ENCODE results near the gene ZNF362. TPM values are rescaled to one million over a fixed set of nuclear protein-coding genes. Genes with fewer than 3 reads are reported as not detected.

ZNF362 gene
- total and polyA plus RNA-seq, 2 donors (not counting 1 experiment from before 2014, with no cell fraction given) = 3.8 to 5.7 TPM

DNA sequence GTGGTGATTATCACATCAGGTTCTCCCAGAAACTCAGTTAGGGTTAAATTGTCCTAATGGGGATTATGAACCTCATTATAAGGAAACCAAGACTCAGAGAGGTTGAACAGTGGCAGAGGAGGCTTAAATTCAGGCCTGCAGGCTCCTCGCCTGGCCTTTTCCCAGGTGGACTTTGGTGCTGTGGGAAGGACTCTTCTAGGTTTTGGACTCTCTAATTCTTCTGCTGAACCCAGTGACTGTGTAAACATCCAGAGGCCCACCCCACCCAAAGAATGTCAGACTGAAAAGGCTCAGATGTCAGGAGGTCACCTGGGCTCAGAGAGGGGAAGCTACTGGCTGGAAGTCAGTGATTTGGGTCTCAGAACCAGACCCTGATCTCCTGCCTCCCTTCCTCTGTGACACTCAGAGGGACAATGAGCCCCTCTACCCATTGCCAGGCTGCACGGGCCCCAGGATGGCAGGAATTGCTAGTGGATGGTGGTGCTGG lies 2.5 kb downstream of the ZNF362 start:
- no peak for DNase-seq (ENCODE audit: low read depth in 2 of 2)
- Histone ChIP-seq H2AFZ (ENCODE audit: low read length) (no peak overlapping the region), H3K27me3 (ENCODE audit: control insufficient read depth, insufficient read depth, low read length) (no peaks in the 10 kb centered on the region), H3K4me2 (ENCODE audit: extremely low read depth, insufficient read depth, low read length) (no peak overlapping the region), H3K4me3 (replicated peaks in 1 of 4; ENCODE audit: control extremely low read depth in 1 of 4, insufficient read depth in 1 of 4, low read depth in 3 of 4, low read length in 4 of 4) (peak overlapping the region in 1 of 4 experiments; percentile 64), H4K20me1 (ENCODE audit: control insufficient read depth, extremely low read depth, insufficient read depth, low read length) (no peaks in the 10 kb centered on the region), H3K4me1 (ENCODE audit: control insufficient read depth, extremely low read depth, insufficient read depth, low read length) (peaks cover 5% of the 10 kb centered on the region), H3K79me2 (ENCODE audit: control insufficient read depth, insufficient read depth, low read length) (peaks cover 23% of the 10 kb centered on the region), H3K27ac (ENCODE audit: insufficient read depth, low read length) (no peak overlapping the region), H3K36me3 (ENCODE audit: control insufficient read depth, insufficient read depth, low read length) (no peaks in the 10 kb centered on the region), H3K9ac (ENCODE audit: insufficient read depth, low read length) (no peak overlapping the region), H3K9me3 (ENCODE audit: control insufficient read depth, insufficient read depth, low read depth, low read length) (no peaks in the 10 kb centered on the region)
- TF ChIP-seq CTCF (conservative IDR thresholded peaks at IDR 0.05 in 1 of 2, IDR thresholded peaks at IDR 0.05 in 1 of 2; ENCODE audit: low read depth in 1 of 2, low read length in 2 of 2) = no peak
- TF ChIP-seq EZH2 (IDR thresholded peaks at IDR 0.05; ENCODE audit: low read length, missing control alignments) = no peak

GRCh38 chr1:33259879-33260278 lies 3.6 kb downstream of the ZNF362 start:
- no peak overlapping the region for H3K4me3 ChIP-seq (replicated peaks in 1 of 4; ENCODE audit: control extremely low read depth in 1 of 4, insufficient read depth in 1 of 4, low read depth in 3 of 4, low read length in 4 of 4)
- no peaks in the 10 kb centered on the region for H3K9me3 ChIP-seq (ENCODE audit: control insufficient read depth, insufficient read depth, low read depth, low read length)
- TF ChIP-seq EZH2 (IDR thresholded peaks at IDR 0.05; ENCODE audit: low read length, missing control alignments) (no peak), CTCF (conservative IDR thresholded peaks at IDR 0.05 in 1 of 2, IDR thresholded peaks at IDR 0.05 in 1 of 2; ENCODE audit: low read depth in 1 of 2, low read length in 2 of 2) (no peak)
- H3K4me1 ChIP-seq (ENCODE audit: control insufficient read depth, extremely low read depth, insufficient read depth, low read length) = peaks cover 5% of the 10 kb centered on the region
- no peak for DNase-seq (ENCODE audit: low read depth in 2 of 2)
- no peaks in the 10 kb centered on the region for H3K36me3 ChIP-seq (ENCODE audit: control insufficient read depth, insufficient read depth, low read length)
- no peaks in the 10 kb centered on the region for H4K20me1 ChIP-seq (ENCODE audit: control insufficient read depth, extremely low read depth, insufficient read depth, low read length)
- H3K27me3 ChIP-seq (ENCODE audit: control insufficient read depth, insufficient read depth, low read length) = no peaks in the 10 kb centered on the region
- H3K79me2 ChIP-seq (ENCODE audit: control insufficient read depth, insufficient read depth, low read length) = peaks cover 23% of the 10 kb centered on the region
- no peak overlapping the region for H3K4me2 ChIP-seq (ENCODE audit: extremely low read depth, insufficient read depth, low read length)
- no peak overlapping the region for H3K27ac ChIP-seq (ENCODE audit: insufficient read depth, low read length)
- H3K9ac ChIP-seq (ENCODE audit: insufficient read depth, low read length) = no peak overlapping the region
- H2AFZ ChIP-seq (ENCODE audit: low read length) = no peak overlapping the region

- H3K79me2 ChIP-seq (ENCODE audit: control insufficient read depth, insufficient read depth, low read length) = peaks cover 23% of the 10 kb centered on the region
- no peaks in the 10 kb centered on the region for H4K20me1 ChIP-seq (ENCODE audit: control insufficient read depth, extremely low read depth, insufficient read depth, low read length)
- peaks cover 5% of the 10 kb centered on the region for H3K4me1 ChIP-seq (ENCODE audit: control insufficient read depth, extremely low read depth, insufficient read depth, low read length)
- H2AFZ ChIP-seq (ENCODE audit: low read length) = no peak overlapping the region
- no peaks in the 10 kb centered on the region for H3K36me3 ChIP-seq (ENCODE audit: control insufficient read depth, insufficient read depth, low read length)
- no peaks in the 10 kb centered on the region for H3K9me3 ChIP-seq (ENCODE audit: control insufficient read depth, insufficient read depth, low read depth, low read length)
- H3K4me3 ChIP-seq (replicated peaks in 1 of 4; ENCODE audit: control extremely low read depth in 1 of 4, insufficient read depth in 1 of 4, low read depth in 3 of 4, low read length in 4 of 4) = no peak overlapping the region
- no peak overlapping the region for H3K9ac ChIP-seq (ENCODE audit: insufficient read depth, low read length)
- no peak for DNase-seq (ENCODE audit: low read depth in 2 of 2)
- no peak overlapping the region for H3K4me2 ChIP-seq (ENCODE audit: extremely low read depth, insufficient read depth, low read length)
- H3K27ac ChIP-seq (ENCODE audit: insufficient read depth, low read length) = no peak overlapping the region
- H3K27me3 ChIP-seq (ENCODE audit: control insufficient read depth, insufficient read depth, low read length) = no peaks in the 10 kb centered on the region
- TF ChIP-seq CTCF (conservative IDR thresholded peaks at IDR 0.05 in 1 of 2, IDR thresholded peaks at IDR 0.05 in 1 of 2; ENCODE audit: low read depth in 1 of 2, low read length in 2 of 2) = no peak
- no peak for TF ChIP-seq EZH2 (IDR thresholded peaks at IDR 0.05; ENCODE audit: low read length, missing control alignments)
Observed at GRCh38 chr1:33260439-33260838, 4.1 kb downstream of the ZNF362 start.
